ENCODE data around the gene KIF25. TPM values are rescaled to one million over a fixed set of nuclear protein-coding genes. Genes with fewer than 3 reads are reported as not detected.

KIF25 gene, protein sequence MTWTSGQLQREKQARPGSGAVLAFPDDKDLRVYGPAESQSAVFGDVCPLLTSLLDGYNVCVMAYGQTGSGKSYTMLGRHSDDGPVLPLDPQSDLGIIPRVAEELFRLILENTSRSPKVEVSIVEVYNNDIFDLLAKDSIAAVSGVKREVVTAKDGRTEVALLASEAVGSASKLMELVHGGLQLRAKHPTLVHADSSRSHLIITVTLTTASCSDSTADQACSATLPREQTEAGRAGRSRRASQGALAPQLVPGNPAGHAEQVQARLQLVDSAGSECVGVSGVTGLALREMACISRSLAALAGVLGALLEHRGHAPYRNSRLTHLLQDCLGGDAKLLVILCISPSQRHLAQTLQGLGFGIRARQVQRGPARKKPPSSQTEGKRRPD
- total RNA-seq = not detected in 2 replicates

GRCh38 chr6:167997642-167998041, at the start of gene KIF25:
Gene KIF25, plus strand, starts transcription at chr6:167997671. Its CDS starts 31,915 bp downstream, at chr6:168029586.

DNA sequence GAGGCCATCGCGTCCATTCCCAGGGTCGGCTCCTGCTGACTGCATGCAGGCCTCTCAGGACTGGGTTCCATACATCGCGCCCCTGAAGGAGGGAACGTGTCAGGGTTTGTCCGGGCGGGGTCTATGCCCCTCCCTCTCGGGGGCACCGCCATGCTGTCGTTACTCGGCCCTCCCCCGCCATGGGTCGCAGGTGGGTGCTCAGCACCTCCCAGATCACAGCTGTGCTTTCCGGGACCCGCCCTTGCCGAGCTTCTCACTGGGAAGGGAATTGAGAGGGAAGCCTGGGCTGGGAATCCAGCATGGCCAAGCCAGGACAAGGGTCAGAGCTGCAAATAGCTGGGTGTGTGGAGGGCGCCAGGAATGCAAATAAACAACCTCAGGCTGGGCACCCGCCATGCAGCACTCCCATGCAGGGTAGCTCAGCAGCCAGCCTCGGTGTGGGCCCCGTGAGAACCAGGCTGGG, 81.5 kb downstream of the KIF25 start, which contains the start of gene FRMD1:
Gene FRMD1, minus strand, starts transcription at position 270 of the 463 bp plus-strand sequence. Its CDS starts 118 bp downstream, at position 152.

Other genes starting within 250 kb of the KIF25 start
- gene AFDN, start 170.8 kb upstream of the KIF25 start, total RNA-seq = 30.8 and 51.1 TPM in 2 replicates
- not detected in 2 replicates for gene FRMD1, start 81.5 kb downstream of the KIF25 start, total RNA-seq

Measured in mesangial cell (primary cell).